HK-2 (cell line): ENCODE measurements around the gene GRID1.

Source experiments
- DNase-seq: peaks from one replicate; pipeline ENCODE4 v3.0.0-alpha.2; 2018; ENCODE audit not compliant: unreplicated experiment

The GRID1 gene

GRCh38 chr10:86354761-86355540, 11.6 kb downstream of the GRID1 start:
- no peak for DNase-seq

- no peak for DNase-seq
Observed at GRCh38 chr10:86353506-86354485, 12.8 kb downstream of the GRID1 start.

GRCh38 chr10:86350897-86351296, 15.7 kb downstream of the GRID1 start:
- DNase-seq, result no peak

- DNase-seq, result no peak
Observed at GRCh38 chr10:86349940-86350630, 16.5 kb downstream of the GRID1 start.

- DNase-seq, result peak; percentile 11
Observed at GRCh38 chr10:86349474-86349873, 17.1 kb downstream of the GRID1 start.

- no peak for DNase-seq
Observed at GRCh38 chr10:86348321-86349210, 18.0 kb downstream of the GRID1 start.

GRCh38 chr10:86347856-86348255, 18.7 kb downstream of the GRID1 start:
- no peak for DNase-seq

- DNase-seq, result no peak
Observed at GRCh38 chr10:86346799-86347665, 19.6 kb downstream of the GRID1 start.

- no peak for DNase-seq
Observed at GRCh38 chr10:86345859-86346798, 20.5 kb downstream of the GRID1 start.

- no peak for DNase-seq
Observed at GRCh38 chr10:86345296-86345858, 21.2 kb downstream of the GRID1 start.

GRCh38 chr10:86344714-86345161, 21.9 kb downstream of the GRID1 start:
- DNase-seq, result no peak

- DNase-seq, result no peak
Observed at GRCh38 chr10:86344281-86344680, 22.3 kb downstream of the GRID1 start.

- no peak for DNase-seq
Observed at GRCh38 chr10:86343761-86344160, 22.8 kb downstream of the GRID1 start.

- no peak for DNase-seq
Observed at GRCh38 chr10:86342111-86342863, 24.3 kb downstream of the GRID1 start.

- no peak for DNase-seq
Observed at GRCh38 chr10:86341361-86341811, 25.2 kb downstream of the GRID1 start.

- DNase-seq, result no peak
Observed at GRCh38 chr10:86340991-86341260, 25.7 kb downstream of the GRID1 start.

GRCh38 chr10:86340176-86340990, 26.2 kb downstream of the GRID1 start:
- no peak for DNase-seq
